Stimulated activated CD8-positive, alpha-beta memory T cell treated with anti-CD3 and anti-CD28 coated beads, Interleukin-7, amount 100 ng/mL, for 24 hours (primary cell): ENCODE data around the gene RBM26.
"Not testable (repeated sequence)": the region's sequence is repeated elsewhere in the genome, so short reads cannot be mapped to it uniquely, and the experiment has no call there.

Source experiments
- DNase-seq: peaks from one replicate; pipeline ENCODE4 v3.0.0-alpha.2; 2020; ENCODE audit warnings: low read depth

RBM26 gene

GRCh38 chr13:79386125-79386826, 19.8 kb downstream of the RBM26 start:
- DNase-seq = no peak

- DNase-seq = no peak
These were observed 20.4 kb downstream of the RBM26 start for GRCh38 chr13:79385694-79386093.

- DNase-seq = no peak
These were observed 21.9 kb downstream of the RBM26 start for GRCh38 chr13:79384022-79384610.

DNA sequence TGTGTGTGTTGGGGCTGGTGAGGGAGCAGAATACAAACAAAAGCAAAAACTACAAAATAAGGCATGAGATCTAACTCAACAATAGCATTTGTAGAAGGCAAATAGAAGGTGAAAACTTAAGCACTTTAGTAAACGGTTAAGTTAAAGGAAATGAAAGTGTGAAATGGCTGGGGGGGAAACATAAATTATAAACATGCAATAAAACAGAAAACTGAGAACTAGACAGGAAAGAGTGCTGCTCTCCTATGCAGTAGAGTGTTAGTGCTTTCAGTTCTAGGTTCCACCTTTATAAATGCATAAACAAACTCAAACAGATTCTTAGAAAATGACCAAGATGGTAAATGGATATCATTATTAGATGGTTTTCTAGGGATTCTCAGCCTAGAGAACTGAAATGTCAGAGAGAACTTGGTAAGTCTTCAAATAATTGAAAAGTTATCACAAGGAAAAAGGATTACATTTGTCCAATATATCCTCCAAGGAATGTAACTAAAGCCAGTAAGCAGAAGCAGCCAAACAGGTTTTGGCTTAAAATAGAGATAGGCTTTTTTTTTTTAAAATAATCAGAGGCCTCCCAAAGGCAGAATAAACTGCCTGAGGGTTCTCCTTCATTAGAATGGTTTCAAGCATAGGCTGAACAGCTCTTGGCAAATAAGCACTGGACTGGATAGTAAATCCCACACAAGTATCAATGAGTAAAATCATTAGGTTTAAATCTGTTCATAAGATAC, 23.3 kb downstream of the RBM26 start:
- DNase-seq = no peak

- no peak for DNase-seq
These were observed 25.1 kb downstream of the RBM26 start for GRCh38 chr13:79380997-79381396.

DNA sequence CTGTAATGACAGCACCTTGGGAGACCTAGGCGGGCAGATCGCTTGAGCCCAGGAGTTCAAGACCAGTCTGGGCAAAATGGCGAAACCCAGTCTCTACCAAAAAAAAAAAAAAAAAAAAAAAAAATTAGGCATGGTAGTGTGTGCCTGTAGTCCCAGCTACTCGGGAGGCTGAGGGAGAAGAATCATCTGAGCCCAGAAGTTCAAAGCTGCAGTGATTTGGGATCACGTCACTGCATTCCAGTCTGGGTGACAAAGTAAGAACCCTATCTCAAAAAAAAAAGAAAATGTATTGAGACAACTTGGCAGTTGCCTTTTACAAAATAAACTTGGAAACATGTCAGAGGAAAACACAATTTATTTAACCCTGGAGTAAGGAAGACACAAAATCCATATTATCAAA, 26.8 kb downstream of the RBM26 start:
- no peak for DNase-seq

DNA sequence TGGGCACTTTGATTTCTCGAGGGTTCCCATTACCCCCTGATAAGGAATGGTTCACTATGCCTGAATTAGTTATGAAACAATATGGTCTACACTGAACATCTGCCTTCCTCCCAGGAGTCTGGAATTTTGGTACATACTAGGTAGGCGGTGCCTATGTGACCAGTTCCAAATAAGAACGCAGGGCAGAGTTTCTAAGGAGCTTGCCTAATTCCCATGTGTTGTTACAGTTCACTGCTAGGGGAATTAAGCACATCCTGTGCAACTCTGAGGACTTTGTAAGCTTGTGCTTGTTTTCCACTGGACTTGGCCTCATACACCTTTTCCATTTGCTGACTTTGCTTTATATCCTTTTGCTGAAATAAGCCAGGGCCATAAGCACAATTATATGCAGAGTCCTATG, 29.2 kb downstream of the RBM26 start:
- DNase-seq = no peak

DNA sequence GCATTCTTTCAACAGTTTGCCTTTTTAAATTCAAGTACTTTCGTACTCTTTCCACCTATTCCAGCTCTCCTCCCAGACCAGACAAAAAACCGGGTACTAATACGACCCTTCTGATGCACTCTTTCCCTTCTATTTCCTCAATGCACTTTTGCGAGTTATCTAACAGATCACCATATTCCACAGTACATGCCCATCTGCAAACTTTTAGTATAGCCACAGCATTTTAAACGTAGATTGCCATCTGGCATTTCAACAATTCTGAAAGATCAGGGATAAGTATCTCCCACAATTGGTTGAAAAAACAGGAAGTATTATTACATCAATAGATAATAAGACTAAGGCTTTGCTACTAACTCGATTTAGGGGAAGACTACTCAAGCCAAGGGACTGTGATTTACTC, 31.5 kb downstream of the RBM26 start:
- no peak for DNase-seq

DNA sequence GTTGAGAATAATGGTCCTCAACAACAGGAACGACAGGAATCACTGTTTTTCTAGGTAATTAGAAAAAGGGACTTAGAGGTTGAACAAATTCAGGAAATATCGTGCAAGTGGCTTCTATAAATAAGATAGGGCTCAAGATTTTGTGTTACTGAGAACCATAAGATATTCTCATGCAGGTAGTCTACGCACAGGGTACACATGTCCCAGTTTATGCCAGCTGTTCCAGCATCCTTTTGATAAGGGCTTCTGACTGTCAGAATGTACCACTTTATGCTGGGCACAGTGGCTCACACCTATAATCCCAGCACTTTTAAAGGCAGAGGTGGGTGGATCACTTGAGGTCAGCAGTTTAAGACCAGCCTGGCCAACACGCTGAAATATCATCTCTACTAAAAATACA, 32.1 kb downstream of the RBM26 start:
- no peak for DNase-seq

DNA sequence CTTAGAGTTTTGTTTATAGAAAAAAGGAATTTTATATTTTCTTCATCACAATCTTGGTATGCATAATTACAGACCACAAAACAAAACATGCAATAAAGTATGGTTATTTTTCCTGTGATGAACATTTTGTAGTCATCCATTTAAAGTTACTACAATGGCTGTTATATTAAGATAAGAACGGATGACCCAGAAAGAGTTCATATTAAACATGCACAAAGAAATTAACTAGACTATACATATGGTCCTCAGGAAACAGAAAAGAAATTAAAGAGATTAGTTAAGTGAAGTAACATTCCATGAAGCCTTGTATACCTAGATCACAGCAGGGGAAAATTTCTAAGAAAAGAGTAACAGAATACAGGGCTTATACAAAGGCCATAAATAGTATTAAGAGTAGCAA, 36.8 kb downstream of the RBM26 start:
- no peak for DNase-seq

DNA sequence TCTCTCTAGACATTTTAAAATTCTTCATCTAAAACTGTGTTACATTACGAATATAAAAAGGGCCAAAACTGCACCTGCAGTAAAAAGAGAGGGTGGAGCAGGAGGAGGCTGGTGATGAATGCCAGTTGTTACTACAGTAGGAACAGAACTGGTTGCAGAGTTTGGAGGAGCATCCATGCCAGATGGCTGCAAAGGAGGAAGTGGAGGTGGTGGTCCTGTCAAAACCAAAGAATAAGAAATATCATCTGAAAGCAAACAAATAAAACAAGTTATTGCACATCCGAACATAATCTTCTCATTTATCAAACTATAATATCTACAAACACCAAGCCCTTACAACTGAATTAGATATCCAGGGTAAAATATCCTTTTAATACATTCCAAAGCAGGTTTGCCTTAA, 40.1 kb downstream of the RBM26 start:
- DNase-seq = no peak

- DNase-seq = no peak
These were observed 44.8 kb downstream of the RBM26 start for GRCh38 chr13:79361299-79361698.

DNA sequence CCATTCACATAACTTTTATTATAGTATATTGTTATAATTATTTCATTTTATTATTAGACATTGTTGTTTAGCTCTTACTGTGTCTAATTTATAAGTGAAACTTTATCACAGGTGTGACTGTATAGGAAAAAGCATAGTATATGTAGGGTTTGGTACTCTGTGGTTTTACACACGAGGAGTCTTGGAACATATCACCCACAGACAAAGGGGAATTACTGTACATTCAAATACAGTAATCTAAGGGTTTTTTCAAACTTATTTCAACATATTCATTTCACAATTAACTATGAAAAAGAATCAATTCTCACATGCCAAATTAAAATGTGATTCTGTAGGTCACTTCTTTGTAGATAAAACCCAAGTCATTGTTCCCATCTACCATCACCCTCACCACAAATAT, 46.0 kb downstream of the RBM26 start:
- no peak for DNase-seq

DNA sequence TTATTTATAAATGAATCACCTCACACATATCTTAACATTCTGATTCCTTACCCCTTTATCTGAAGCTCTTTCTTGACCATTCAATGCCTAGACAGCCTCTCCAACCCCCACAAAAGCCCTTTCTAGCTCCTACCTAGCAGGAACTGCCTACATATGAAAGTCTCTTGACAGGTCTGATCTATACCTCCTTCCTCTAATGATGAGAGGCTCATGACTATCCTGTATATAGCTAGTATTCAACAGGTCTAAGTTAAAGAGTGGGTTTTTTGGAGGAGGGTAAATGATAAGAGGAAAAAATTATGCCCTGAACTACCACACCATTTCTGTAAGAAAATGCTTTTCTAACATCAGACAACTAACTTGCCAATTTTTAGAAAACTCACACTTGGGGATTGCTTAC, 47.0 kb downstream of the RBM26 start:
- no peak for DNase-seq

DNA sequence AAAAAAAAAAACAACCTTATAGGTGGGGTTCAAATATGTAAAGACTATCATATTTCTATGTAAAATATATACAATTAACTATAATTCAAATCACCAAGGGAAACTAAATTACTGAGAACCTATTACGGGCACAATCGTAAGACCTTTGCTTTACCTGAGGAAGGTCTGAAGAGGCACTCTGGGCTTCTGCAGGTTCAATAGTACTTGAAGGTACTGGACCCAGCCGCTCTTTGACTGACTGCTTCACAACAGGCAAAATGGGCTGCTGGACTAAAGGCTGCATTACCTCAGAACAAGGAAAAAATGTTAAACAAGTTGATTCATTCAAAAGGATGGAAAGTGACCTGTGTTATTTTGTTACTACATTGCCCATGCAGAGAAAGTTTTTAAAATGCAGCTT, 51.8 kb downstream of the RBM26 start:
- DNase-seq = no peak

- DNase-seq = no peak
These were observed 52.4 kb downstream of the RBM26 start for GRCh38 chr13:79353693-79354092.

GRCh38 chr13:79352107-79352506, 53.9 kb downstream of the RBM26 start:
- DNase-seq = no peak

DNA sequence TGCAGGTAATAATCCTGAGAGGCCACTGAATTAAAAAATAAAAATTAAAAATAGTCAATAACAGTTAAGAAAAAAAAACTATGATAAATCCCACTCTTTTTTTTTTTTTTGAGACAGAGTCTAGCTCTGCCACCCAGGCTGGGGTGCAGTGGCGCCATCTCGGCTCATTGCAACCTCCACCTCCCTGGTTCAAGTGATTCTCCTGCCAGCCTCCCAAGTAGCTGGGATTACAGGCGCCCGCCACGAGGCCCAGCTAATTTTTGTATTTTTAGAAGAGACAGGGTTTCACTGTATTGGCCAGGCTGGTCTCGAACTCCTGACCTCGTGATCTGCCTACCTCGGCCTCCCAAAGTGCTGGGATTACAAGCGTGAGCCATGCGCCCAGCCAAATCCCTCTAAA, 56.4 kb downstream of the RBM26 start:
- not testable (repeated sequence) for DNase-seq

GRCh38 chr13:79349011-79349410, 57.0 kb downstream of the RBM26 start:
- no peak for DNase-seq

DNA sequence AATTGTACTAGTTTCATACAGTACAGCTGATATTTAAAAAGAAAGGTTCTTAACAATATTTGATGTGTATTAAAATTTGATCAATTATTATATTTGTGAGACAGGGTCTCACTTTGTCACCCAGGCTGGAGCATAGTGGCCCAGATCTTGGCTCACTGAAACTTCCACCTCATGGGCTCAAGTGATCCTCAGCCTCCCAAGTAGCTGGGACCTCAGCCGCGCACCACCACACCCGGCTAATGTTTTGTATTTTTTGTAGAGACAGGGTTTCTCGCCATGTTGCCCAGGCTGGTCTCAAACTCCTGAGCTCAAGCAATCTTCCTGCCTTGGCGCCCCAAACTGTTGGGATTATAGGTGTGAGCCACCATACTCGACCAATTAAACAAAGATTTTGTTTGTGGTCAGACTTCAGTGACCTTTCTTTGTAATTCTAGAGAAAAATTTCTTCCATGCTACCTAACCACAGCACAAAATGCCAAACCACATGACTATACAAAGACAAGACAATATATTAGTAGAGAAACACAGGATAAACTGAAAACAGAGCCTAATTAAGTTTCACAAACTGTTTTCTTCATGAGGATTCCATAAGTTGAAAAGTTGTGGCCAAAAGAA, 59.6 kb downstream of the RBM26 start:
- DNase-seq = no peak

DNA sequence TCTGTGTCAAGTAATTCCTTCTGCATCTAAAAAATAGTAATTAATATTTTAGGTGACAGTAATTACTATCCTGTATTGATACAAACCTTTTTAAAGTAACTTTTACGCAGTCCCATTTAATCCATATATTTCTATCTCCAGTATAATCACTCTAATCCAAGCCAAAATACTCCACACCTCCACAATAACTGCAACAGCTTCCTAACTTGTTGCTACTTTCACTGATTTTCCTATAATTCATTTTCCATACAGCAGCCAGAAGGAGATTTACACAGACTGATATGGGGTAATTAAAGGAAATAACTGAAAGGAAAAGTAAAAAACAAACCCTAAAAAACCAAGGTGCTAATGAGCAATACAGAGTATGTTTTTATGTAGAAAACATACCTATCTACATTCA, 64.9 kb downstream of the RBM26 start:
- DNase-seq = no peak

DNA sequence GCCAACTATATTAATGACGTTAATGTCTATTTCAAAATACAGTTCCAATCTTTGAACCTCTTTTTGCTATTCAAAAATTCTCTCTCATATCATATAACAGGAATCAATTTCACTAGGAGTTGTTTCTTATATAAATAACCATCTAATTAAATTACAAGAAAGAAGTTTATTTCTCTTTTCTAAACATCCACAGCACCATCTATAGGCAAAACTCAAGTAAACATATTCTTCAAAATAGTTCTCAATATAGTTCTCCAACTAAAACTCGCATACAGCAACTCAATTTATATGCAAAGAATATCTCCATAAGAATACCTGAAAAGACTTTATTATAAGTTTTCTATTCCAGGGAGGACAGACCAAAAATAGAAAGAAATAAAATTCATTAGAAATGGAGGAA, 65.6 kb downstream of the RBM26 start:
- no peak for DNase-seq

DNA sequence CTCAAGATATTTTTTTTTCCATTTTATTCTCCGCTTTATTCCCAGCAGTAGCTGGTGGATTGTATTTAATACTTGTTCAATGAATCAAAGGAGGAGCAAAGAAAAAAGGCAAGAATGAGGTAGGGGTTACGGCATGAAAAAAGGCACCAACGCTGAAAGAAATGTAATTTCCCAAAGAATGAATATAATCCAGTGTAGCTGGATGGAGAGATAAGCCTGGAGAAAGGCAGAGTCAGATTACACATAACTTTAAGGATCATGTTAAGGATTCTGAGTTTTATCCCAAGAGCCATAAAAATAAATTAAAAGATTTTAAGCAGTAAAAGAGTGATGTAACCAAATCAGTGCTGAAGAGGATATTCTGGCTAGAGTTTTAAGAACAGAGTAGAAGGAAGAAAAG, 67.7 kb downstream of the RBM26 start:
- DNase-seq = no peak
